Ovary (tissue), 3 donors: ENCODE data around the gene CTDP1.

Experiments
- CTCF ChIP-seq, 3 donors: fragments of 450-650 bp in 2 of 3; fragments of 200-600 bp in 1 of 3; IDR thresholded peaks; one replicate each; pipeline versions ENCODE4 v1.5.1 to v1.8.0; 2016 to 2022; ENCODE audit warnings: antibody characterized with exemption in 3 of 3, mild to moderate bottlenecking in 1 of 3
- EP300 ChIP-seq: sonication (generic); formaldehyde crosslinking; IDR thresholded peaks from one replicate; pipeline ENCODE4 v1.6.1; 2017; ENCODE audit warnings: antibody characterized with exemption
- donor health status: DM: no; HTN: no; CAD: no.

- no peak for TF ChIP-seq EP300
- TF ChIP-seq CTCF (IDR thresholded peaks at IDR 0.05), result no peak
These were observed 45.9 kb downstream of the CTDP1 start for GRCh38 chr18:79725486-79725885.
